Hippocampal formation (tissue), 2 donors: ENCODE data around the gene PNRC1.
A peak's percentile ranks its signal among the peaks of the same experiment; 100 is the strongest.
"Not testable (repeated sequence)": the region's sequence is repeated elsewhere in the genome, so short reads cannot be mapped to it uniquely, and the experiment has no call there.

Experiments
- DNase-seq, 2 donors: peaks; one replicate each; lab custom pipeline; 2025; lab: John Stamatoyannopoulos, UW

The PNRC1 gene

DNA sequence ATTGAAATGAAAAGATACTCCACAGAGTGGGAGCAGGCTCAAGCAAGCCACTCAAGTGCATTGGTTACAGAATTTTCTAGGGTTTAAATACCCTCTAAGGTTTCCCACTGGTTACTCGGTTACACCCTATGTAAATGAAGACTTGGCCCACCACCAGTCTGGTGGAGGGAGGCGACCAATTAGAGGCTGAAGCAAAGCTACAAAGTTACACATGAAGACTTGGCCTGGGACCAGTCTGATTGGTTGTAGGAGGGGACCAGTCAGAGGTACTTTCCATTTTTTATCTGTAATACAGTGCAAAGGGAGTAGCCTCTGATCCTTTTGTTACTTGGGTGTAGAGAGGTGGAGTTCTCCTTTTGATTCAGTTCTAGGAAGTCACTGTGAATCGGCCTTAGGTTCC lies 29.7 kb downstream of the PNRC1 start:
- DNase-seq: no peak

DNA sequence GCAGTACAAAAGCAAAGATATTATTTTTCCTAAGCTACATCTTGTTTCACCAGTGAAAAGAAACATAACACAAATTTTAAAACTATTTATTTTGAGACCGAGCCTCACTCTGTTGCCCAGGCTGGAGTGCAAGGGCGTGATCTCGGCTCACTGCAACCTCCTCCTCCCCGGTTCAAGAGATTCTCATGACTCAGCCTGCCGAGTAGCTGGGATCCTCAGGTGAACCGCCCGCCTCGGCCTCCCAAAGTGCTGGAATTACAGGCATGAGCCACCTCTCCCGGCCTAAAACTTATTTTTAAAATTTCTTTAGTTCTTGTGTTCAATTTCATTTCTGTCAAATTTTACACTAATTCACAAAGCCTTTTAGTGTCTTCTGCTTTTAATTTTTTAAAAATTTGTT lies 31.4 kb downstream of the PNRC1 start:
- DNase-seq: no peak

DNA sequence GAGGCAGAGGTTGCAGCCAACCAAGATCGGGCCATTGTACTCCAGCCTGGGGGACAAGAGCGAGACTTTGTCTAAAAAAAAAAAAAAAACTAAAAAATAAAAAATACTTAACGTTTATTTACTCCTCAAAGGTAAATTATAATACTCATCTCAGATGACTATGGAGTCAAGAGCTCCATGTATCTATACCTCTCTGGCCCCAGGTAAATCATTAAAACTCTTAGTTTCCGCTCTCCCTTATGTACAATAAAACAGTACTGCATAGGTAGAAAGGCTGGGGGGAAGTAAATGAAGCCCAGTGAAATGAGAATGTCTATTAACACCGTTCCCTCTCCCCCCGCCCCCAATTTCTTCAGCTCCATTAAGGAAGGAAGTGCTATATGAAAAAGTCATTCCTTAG lies 36.2 kb downstream of the PNRC1 start:
- no peak for DNase-seq

DNA sequence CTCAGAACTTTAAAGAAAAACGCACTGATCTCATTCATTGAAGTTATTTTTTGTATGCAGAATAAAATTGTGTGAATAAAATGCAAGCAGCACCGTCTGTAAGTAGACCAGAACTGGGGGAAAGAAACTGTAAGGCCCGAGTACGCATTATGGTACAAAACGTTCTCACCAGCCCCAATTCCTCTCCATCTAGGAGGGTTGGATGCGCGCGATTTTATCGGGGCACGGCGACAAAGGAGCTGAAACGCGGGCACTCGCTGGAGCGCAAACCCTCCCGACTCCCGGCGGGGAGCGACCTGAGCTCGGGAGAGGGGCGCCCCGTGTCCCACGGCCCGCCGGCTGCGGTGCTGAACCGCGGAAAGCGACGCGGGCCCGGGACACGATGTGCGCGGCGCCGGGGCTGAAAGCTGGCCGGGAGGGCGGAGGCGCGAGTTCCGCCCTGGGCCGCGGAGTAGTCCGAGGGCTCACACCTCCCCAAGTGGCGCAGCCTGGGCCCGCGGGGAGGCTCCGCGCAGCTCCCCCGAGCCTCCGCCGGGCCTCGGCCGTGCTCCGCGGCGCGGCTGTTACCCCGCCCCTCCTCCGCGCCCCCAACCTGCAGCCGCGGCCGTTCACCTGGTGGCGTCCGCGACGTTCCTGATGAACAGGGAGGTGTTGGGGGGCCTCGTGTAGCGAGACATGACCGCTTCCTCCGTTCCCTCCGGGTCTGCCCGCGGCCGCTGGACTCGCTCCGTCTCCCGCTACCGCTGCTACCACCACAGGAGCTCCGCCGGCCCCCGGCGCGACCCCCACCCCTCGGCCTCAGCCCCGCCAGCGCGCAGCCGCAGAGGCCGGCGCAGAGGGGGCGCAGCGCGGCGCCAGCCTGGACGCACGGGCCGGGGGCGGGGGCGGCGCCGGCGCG lies 36.9 kb downstream of the PNRC1 start, which contains the start of gene SRSF12:
TSS of gene SRSF12 (minus strand) at position 861 of the 898 bp plus-strand sequence. CDS start at position 677, 184 bp downstream.
- peak in 1 of 2 donors; percentile 9 for DNase-seq

DNA sequence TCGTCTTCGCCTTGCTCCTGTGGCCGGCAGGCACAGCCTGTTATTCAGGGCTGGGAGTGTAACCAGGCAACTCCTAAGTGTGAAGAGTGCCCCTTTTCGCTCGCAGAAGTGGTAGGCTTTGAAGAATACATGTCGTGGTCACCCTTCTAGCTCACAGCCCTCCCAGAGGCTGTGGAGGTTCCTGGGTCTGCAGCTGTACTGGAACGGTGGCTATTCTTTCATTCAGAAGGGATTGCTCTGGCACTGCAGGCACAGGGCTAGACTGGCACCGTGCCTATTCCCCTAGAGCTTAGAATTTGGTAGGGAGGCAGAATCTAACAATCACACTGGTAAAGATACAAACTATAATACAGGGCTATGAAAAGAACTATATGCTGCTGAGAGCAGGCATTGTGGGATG lies 38.4 kb downstream of the PNRC1 start:
- no peak for DNase-seq

DNA sequence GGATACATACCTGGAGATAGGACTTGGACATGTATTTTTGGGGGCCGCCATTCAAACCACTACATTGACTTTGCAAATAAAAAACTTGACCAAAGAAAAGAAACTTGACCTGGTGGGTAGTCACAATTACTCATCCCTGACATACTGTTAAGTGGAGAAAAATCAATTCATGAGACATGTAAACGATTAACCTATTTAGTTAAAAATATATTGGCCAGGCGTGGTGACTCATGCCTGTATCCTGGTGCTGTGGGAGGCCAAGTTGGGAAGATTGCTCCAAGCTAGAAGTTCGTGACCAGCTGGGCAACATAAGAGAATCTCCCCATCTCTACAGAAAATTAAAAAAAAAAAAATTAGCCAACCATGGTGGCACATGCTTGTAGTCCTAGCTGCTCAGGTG lies 39.8 kb downstream of the PNRC1 start:
- DNase-seq: no peak

DNA sequence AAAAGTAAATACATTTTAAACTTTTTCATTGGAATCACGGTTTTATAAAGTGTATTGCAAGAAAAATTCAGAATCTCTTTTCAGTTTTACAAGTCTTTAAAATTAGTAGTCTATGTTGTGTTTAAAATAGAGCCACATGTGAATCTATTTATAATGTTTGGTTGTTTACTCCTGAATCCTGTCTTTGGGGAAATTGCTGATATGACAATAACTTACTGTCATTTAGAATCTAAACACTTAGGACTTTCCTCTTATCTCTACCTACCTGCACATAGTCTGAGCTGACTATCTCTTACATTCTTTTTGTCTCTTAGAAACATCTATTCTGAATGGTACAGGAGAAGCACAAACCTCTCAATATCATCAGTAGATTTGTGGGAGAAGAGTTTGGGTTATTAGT lies 41.4 kb downstream of the PNRC1 start:
- no peak for DNase-seq

DNA sequence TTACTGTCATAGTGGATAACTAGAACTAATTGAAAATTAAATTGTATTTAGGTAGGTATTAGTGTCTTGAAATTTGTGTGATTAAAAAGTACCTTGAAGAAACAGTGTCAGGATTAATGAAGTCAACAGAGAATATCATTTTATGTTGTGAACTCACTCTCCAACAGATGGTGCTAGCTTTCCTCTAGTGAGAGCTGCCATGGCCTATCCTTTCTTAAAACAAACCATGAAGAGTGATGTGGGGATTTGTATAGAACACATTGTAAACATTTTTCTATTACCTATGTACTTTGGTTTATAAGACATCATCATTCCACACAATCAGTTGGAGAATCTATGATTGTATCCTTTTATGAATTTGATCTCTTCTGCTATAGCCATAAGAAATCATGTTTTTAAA lies 42.1 kb downstream of the PNRC1 start:
- DNase-seq: peak in 1 of 2 donors; percentile 51

DNA sequence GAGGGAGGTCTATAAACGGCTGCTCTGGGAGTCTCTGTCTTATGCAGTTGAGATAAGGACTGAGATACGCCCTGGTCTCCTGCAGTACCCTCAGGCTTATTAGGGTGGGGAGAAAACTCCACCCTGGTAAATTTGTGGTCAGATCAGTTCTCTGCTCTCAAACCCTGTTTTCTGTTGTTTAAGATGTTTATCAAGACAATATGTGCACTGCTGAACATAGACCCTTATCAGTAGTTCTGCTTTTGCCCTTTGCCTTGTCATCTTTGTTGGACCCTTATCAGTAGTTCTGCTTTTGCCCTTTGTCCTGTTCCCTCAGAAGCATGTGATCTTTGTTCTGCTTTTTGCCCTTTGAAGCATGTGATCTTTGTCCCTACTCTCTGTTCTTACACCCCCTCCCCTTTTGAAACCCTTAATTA lies 47.7 kb downstream of the PNRC1 start:
- not testable (repeated sequence) for DNase-seq

DNA sequence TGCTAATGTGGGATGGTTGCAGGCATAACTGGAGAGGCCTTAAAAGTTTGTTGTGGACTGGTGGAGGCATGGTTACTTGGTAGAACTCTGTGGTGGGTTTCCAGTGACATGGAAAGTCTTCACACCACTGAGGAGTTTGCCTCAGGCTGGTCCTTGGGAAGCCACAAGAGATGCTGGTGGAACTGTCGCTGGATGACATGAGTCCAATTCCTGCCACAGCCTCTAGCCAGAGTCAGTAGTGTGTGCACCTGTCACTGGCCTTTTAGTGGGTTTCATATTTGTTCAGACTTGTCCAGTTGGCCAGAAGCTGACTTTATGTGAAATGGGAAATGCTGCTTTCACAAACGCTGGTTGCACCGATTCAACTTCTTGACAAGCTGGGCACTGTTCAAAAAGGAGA lies 51.0 kb downstream of the PNRC1 start:
- no peak for DNase-seq

DNA sequence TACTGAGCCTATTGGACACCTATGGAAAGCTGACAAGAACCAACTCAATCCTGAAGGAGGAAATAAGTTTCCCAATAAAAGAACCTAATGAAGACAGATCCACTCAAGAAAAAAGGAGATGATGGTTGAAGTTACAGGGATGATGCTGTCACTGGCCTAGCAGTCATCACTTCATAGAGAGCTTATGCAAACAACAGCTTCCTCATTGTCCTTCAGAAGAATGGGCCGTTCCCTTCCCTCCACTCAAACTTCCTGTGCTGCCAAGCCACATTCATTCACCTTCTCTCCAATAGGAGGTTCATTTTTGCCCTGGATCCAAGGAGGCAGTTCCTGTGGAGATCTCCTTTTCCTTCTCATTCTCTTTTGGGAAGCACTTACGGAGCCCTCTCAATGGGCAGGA lies 51.5 kb downstream of the PNRC1 start:
- no peak for DNase-seq

DNA sequence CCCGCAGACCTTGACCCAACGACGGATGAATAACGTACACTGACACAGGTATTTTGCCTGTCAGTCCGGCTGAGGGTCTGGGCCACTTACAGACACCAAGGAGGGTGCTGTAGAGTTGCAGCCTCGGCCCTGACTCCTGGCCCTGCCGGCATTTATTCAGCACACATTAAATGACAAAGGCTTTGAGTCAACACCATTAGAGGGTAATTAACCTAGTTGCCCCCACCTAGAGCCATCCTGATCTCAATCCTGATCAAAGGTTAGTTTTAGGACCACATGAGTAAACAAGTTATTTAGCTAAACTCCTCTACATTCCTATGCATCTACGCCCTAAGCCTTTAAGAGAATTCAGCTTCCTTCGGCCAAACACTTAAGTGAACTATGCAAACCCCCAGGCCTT lies 53.4 kb downstream of the PNRC1 start:
- no peak for DNase-seq

DNA sequence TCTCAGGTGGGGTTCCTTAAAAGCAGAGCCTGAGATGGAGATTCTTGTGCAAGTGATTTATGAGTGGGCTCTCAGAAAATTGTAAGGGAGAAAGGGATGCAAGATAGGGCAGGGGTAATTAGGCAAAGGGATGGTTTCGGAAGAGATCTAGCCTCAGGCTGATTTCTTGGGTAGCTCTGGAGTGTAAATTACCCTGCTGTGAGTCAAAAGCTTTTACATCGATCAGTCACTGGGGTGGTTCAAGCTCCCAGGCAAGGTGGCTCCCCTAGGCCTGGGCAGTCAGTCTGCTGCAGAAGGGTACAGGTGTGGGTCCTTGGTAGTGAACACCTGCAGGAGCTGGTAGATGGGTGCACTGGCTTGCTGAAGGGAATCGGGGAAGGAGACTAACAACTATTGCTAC lies 54.2 kb downstream of the PNRC1 start:
- no peak for DNase-seq
